Fibroblast of mammary gland (primary cell): Measurements from ENCODE around the gene PDE4A.
"Not testable (repeated sequence)": the region's sequence is repeated elsewhere in the genome, so short reads cannot be mapped to it uniquely, and the experiment has no call there.

ENCODE experiments used
- DNase-seq: peaks from one replicate; pipeline ENCODE4 v3.0.0-alpha.2; 2010; ENCODE audit warnings: low read depth
- H3K4me3 ChIP-seq: 2 replicates; pipeline ENCODE4 v1.5.1; 2011; ENCODE audit warnings: low read depth, mild to moderate bottlenecking, low read length, moderate library complexity; ENCODE audit not compliant: control insufficient read depth
- CTCF ChIP-seq: conservative IDR thresholded peaks from 2 replicates; pipeline ENCODE4 v1.5.1; 2011; ENCODE audit warnings: low read depth, low read length, inconsistent platforms; ENCODE audit not compliant: control insufficient read depth, insufficient read depth

PDE4A gene

DNA sequence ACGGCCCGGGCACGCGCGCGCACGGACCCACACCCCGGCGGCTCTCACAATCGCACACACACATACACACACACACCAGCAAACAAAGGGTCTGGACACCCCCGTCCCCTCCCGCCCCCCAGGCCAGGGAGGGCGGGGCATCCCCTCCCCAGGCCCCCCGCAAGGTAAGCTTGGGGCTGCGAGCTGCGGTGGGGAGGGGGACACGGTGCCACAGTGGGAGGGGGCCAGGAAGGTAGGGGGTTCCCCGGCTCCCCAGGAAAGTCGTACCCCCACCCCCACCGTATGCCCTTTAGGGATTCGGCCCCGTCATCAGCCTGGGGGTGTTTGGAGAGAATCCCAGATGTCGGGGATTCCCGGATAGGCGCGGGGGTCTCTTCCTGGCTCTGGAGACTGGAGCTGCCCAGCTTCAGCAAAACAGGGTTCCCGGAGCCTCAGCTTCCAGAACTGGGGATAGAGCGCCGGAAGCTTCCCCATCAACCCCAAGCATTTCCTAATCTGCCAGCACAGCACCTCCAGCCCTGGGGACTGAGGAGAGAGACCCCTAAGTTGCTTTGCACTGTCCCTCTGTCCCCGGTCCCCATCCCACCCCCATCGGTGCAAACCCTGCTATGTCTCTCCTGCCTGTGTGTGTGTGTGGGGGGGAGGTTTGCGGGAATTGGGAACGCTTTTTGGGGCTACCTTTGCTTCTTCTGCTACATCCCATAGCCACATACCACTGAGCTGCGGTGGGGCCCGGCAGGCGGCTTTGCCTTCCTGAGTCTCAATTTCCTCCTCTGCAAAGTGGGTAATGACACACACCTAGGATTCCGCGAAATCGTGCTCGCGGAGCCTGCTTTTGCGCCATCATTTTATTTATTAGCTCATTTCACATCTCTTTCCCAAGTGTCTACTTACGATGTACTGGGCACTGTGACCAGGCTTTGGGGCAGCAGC, 15.2 kb upstream of the PDE4A start:
- no peak for DNase-seq

GRCh38 chr19:10406191-10406590, 14.1 kb upstream of the PDE4A start:
- TF ChIP-seq CTCF: no peak
- DNase-seq: no peak
- no peak overlapping the region for H3K4me3 ChIP-seq

More for the DNA sequence above, 15.2 kb upstream of the PDE4A start:
- TF ChIP-seq CTCF: no peak
- peak overlapping the region; percentile 94 for H3K4me3 ChIP-seq

DNA sequence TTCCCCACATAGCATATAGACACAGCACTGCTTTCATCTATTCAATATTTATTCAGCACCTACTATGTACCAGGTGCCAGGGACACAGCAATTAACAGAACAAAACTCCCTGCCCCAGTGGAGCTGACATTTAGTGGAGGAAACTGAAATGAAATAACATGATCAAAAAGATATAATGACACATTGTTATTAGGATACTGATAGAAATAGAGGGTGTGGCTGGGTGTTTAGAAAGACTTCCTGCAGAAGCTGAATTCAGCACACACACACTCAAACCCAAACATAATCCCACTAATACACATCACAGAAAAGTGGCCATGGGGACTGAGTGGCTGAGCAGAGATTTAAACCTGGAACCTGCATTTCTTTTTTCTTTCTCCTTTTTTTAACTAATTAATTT, 13.2 kb upstream of the PDE4A start:
- H3K4me3 ChIP-seq: no peak overlapping the region
- no peak for TF ChIP-seq CTCF
- no peak for DNase-seq

DNA sequence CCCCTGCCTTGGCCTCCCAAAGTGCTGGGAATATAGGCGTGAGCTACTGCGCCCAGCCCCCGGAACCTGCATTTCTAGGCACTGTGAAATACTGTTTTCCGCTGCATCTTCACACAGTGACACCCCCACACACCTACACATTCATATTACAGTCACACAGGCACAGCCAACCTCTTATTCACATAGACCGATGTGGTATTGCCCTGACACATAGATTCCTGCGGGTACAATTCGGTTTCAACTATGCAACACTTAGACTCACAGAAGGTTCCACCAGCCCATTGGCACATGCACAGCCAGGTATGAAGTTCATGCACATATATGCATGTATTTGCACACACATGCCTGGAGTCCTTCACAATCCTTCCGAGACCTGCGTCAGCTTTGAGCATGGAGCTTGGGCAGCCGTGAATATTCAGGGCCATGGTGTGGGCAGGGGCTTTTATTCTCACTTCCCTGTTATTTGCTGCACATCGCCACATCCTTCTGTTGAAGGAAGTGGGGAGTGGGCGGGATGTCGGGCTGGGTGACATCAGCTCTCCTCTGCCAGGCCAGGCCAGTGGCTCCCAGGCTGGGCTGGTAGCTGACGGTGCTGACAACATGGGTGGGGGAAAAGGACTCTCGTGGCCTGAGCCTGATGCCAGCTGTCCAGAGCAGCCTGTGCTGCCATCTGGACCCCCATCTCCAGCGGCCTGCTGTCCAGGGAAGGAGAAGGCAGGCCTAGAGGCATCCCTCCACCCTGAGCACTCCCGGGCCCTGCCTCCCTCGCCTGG, 11.6 kb upstream of the PDE4A start:
- no peak overlapping the region for H3K4me3 ChIP-seq
- DNase-seq: no peak
- no peak for TF ChIP-seq CTCF

DNA sequence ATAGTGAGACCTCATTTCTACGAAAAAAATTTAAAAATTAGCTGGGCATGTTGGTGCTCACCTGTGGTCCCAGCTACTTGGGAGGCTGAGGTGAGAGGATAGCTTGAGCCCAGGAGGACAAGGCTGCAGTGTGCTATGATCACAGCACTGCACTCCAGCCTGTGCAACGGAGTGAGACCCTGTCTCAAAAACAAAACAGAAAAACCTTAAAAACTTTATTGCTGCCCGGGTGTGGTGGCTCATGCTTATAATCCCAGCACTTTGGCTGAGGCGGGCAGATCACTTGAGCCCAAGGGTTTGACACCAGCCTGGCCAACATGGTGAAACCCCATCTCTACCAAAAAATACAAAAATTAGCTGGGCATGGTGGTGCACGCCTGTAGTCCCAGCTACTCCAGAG, 9.1 kb upstream of the PDE4A start:
- DNase-seq, H3K4me3 ChIP-seq: not testable (repeated sequence)

DNA sequence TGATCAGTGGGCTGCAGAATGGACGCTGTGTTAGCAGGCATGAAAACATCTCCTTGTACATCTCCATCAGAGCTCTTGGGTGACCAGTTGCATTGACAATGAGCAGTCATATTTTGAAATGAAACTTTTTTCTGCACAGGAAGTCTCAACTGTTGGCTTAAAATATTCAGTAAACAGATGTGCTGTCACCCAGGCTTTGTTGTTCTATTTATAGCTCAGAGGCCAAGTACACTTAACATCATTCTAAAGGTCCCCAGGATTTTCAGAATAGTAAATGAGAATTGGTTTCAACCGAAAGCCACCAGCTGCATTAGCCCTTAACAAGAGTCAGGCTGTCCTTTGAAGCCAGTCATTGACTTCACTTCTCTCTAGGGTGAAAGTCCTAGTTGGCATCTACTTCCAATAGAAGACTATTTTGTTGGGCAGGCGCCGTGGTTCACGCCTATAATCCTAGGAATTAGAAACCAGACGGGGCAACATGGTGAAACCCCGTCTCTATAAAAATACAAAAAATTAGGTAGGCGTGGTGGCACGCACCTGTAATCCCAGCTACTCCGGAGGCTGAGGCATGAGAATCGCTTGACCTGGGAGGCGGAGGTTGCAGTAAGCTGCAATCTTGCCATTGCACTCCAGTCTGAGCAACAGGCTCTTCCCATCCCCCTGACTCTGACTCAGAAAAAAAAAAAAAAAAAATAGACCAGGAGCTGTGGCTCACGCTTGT, 7.9 kb upstream of the PDE4A start:
- H3K4me3 ChIP-seq: no peak overlapping the region
- no peak for TF ChIP-seq CTCF
- DNase-seq: no peak

DNA sequence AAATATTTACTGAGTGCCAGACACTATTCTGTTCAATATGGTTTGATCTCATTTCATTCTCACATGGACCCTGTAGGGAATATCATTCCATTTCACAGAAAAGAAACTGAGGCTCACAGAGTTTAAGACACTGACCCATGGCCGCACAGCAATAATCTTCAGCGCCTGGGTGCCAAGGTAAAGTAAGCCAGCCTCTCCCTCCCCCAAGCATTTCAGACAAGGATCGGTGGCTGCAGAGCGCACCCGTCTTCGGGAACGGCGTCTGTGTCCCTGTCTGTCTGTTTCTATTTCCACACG, 4.3 kb upstream of the PDE4A start:
- DNase-seq: no peak
- no peak for TF ChIP-seq CTCF
- peak overlapping the region; percentile 63 for H3K4me3 ChIP-seq
